Esophagus squamous epithelium (tissue), 4 donors: ENCODE data around the gene FHIT.

Experiments used
- POLR2A ChIP-seq, 4 donors: fragments of 450-650 bp; IDR thresholded peaks; one replicate each; pipeline ENCODE4 v1.6.1; 2017; ENCODE audit warnings: antibody characterized with exemption in 4 of 4, mild to moderate bottlenecking in 4 of 4, moderate library complexity in 3 of 4
- TF ChIP-seq, protein P1 (sequence below), 6 experiments: fragments of 450-650 bp in 4 of 6; fragments of 200-600 bp in 2 of 6; sonication (generic) in 2 of 6; IDR thresholded peaks; one replicate each; pipeline ENCODE4 v1.5.1; 2016 to 2019; ENCODE audit warnings: antibody characterized with exemption in 6 of 6, mild to moderate bottlenecking in 4 of 6, moderate library complexity in 4 of 6

GRCh38 chr3:60573494-60573893, 677.8 kb downstream of the FHIT start:
- TF ChIP-seq, protein P1, sequence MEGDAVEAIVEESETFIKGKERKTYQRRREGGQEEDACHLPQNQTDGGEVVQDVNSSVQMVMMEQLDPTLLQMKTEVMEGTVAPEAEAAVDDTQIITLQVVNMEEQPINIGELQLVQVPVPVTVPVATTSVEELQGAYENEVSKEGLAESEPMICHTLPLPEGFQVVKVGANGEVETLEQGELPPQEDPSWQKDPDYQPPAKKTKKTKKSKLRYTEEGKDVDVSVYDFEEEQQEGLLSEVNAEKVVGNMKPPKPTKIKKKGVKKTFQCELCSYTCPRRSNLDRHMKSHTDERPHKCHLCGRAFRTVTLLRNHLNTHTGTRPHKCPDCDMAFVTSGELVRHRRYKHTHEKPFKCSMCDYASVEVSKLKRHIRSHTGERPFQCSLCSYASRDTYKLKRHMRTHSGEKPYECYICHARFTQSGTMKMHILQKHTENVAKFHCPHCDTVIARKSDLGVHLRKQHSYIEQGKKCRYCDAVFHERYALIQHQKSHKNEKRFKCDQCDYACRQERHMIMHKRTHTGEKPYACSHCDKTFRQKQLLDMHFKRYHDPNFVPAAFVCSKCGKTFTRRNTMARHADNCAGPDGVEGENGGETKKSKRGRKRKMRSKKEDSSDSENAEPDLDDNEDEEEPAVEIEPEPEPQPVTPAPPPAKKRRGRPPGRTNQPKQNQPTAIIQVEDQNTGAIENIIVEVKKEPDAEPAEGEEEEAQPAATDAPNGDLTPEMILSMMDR (IDR thresholded peaks at IDR 0.05): no peak
- no peak for TF ChIP-seq POLR2A (IDR thresholded peaks at IDR 0.05)
